ENCODE measurements around the gene UST. TPM values are rescaled to one million over a fixed set of nuclear protein-coding genes. Genes with fewer than 3 reads are reported as not detected.

Gene UST
- total RNA-seq, 4 donors from 2014 or later, result 9.6 to 34.6 (median 25.9) TPM

DNA sequence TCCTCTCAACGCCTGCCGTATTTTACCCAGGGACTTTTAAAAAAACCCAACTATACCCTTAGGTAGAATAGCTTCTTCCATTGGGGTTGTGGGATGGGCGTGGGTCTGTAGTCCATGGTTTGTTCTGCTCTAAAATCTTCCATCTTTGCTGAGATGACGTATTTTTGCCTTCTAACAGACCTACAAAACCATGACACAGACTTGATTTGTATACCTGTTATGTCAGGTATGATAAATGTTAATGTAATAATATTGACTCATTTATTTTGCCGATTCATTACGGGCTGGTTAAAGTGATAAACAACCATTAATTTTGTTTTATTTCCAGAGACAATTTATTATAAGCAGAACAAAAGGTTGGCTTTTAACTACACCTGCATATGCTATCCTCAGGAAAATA lies 48.7 kb downstream of the UST start:
- TF ChIP-seq, protein P1, sequence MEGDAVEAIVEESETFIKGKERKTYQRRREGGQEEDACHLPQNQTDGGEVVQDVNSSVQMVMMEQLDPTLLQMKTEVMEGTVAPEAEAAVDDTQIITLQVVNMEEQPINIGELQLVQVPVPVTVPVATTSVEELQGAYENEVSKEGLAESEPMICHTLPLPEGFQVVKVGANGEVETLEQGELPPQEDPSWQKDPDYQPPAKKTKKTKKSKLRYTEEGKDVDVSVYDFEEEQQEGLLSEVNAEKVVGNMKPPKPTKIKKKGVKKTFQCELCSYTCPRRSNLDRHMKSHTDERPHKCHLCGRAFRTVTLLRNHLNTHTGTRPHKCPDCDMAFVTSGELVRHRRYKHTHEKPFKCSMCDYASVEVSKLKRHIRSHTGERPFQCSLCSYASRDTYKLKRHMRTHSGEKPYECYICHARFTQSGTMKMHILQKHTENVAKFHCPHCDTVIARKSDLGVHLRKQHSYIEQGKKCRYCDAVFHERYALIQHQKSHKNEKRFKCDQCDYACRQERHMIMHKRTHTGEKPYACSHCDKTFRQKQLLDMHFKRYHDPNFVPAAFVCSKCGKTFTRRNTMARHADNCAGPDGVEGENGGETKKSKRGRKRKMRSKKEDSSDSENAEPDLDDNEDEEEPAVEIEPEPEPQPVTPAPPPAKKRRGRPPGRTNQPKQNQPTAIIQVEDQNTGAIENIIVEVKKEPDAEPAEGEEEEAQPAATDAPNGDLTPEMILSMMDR (IDR thresholded peaks at IDR 0.05; ENCODE audit: low read depth), result no peak

DNA sequence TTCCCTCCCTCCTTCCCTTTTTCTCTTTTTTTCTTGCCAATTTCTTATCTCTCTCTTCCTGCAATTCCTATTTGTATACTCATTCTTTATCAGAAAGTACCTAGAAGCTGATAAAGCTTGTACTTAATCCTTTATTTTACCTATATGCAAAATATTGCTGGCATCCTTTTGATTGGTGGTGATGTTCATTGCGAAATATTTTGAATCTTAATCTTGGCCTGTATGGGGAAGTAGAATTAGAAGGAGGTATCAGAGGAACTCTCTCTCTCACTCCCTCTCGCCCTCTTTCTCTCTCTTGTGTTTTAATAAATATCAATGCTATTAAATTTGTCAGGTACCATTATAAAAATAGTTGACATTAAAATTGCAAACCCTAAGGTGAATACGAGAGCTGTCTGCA lies 52.8 kb downstream of the UST start:
- TF ChIP-seq, protein P1 (IDR thresholded peaks at IDR 0.05; ENCODE audit: low read depth), result no peak

DNA sequence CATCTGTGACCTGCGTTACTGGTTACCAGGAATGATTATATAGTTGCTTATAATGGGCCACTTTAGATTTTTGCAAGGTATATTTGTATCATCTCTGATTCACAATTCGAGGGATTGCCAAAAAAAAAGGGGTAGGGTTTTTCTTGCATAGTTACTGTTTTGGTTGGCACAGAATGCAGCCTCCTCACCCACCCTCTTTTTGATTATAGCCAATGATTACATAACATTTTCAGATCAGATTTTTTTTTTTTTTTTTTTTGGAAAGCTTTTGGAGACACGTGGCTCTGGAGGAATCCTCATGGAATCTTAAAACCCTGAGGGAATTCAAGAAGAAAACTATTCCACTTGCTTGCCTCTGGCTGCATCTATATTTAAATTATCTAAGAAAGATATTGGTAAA lies 53.7 kb downstream of the UST start:
- TF ChIP-seq, protein P1 (IDR thresholded peaks at IDR 0.05; ENCODE audit: low read depth), result no peak

DNA sequence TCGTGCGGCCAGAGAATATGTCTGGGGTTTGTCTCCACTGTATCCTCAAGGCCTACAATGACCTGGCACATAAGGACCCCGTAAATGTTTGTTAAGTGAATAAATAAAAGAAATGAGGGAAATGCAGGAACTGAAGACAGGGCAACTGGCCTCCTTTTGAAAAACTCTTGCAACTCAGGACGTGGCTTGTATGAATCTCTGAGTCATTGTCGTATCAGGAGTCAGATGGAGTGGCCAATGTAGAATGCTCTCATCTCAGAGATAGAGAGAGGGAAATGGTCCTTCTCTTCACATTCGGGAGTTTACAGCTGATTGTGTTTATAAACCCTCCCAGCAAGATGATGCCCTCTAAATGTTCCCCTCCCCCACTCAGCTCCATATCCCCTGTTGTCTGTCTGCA lies 57.1 kb downstream of the UST start:
- TF ChIP-seq, protein P1 (IDR thresholded peaks at IDR 0.05; ENCODE audit: low read depth), result no peak

DNA sequence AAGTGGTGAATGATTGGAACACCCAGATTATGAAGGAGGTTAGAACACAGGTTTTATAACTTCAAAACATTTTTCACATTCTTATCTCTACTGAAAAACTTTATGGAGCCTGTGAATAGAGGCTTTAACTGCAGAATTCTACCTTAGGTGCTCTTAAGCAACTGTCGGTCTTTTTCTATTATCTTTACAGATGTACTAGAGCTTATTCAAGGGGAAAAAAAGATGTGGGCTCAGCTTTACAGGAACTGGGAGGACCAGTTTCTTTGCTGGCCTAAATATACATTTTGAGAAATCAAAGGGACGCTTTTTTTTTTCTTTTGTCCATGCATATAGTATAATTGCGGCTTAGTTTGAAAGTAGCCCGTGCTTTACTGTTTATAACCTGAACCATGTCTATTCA lies 58.9 kb downstream of the UST start:
- TF ChIP-seq, protein P1 (IDR thresholded peaks at IDR 0.05; ENCODE audit: low read depth), result no peak

DNA sequence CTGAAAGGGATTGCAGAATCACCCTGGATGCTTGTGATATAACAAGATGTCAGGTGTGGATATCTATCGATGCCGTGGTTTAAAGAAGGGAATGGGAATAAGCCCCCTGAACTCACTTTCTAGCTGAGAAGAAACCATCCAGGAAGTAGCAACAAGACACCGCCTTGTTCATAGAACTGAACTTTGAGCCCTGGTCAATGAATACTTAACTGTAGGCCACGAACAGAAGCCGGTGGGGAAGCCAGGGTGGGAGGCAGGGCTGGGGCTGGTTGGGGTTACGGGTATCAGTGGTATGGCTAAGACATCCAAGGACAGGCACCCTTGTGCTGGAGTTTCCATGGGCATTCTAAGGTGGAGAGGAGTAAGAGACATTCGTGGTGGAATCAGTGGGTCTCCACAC lies 61.0 kb downstream of the UST start:
- TF ChIP-seq, protein P1 (IDR thresholded peaks at IDR 0.05; ENCODE audit: low read depth), result no peak

DNA sequence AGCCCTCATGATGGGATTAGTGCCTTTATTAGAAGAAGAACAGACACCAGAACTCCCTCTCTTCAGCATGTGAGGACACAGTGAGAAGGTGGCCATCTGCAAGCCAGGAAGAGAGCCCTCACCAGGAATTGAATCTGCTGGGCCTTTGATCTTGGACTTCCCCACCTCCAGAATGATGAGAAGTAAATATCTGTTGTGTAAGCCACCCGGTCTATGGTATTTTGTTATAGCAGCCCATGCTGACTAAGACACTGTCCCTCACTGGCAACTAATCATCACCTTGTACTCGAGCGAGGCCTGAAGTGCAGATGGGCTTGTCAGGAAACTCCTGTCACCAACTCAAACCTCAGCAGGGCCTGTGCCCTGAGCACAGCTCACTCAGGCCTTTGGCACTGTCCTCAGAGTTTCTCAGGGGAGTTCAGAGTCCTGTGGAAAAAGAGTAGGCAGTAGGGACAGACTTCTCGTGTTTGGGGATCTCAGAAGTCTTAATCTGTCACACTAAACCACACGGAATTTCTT lies 62.0 kb downstream of the UST start:
- TF ChIP-seq, protein P1 (IDR thresholded peaks at IDR 0.05; ENCODE audit: low read depth), result no peak

Data from subcutaneous adipose tissue (tissue), 4 donors.